A204.1 (cell line): ENCODE results near the gene TRAPPC3.

Experiments
- FAIRE-seq: peaks from 2 replicates; lab custom pipeline; 2012; peaks lifted over from hg19 to GRCh38; lab: Jason Lieb, UNC

TRAPPC3 gene

DNA sequence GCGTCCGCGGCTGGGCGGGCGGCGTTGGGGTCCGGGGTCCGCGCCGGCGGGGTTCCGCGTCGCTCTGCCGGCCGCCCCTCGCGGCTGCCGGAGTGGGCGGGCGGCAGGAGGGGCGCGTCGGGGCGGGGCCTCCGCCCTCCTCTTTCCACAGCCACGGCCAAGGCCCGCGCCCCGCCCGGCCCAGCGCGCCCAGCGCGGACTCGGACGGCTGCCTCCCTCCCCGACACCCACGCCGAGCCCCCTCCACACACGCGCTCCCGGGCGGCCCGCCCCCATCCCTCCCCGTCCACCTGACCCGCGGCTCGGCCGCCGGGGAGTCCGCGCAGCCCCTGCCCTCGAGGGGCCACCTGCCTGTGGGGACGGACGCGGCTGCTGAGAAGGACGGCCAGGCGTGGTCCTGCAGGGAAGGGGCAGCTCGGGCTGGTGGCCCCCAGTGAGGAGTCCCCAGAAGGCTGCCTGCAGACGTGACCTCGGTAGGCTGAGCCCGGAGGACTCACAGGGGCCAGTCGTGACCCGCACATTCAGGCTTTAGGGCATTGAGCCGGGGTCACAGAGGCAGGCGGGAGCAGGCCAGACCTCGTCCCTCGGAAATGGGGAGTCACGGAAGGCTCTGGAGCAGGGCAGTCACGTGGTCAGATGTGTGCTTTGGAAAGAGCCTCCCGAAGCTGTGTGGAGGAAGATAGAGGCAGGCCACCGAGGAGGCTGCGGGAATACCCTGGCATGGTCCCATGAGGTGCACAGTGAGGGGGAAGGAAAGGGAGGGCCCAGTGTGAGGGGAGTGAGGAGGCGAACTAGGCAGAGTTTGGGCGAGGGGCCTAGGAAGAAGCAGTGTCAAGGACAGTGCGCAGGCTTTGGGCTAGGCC lies 23.9 kb downstream of the TRAPPC3 start, which contains the start of gene COL8A2:
Gene COL8A2 (minus strand): TSS at position 94 of the 863 bp plus-strand sequence. CDS start 24,980 bp downstream, outside the sequence.
- no peak for FAIRE-seq

DNA sequence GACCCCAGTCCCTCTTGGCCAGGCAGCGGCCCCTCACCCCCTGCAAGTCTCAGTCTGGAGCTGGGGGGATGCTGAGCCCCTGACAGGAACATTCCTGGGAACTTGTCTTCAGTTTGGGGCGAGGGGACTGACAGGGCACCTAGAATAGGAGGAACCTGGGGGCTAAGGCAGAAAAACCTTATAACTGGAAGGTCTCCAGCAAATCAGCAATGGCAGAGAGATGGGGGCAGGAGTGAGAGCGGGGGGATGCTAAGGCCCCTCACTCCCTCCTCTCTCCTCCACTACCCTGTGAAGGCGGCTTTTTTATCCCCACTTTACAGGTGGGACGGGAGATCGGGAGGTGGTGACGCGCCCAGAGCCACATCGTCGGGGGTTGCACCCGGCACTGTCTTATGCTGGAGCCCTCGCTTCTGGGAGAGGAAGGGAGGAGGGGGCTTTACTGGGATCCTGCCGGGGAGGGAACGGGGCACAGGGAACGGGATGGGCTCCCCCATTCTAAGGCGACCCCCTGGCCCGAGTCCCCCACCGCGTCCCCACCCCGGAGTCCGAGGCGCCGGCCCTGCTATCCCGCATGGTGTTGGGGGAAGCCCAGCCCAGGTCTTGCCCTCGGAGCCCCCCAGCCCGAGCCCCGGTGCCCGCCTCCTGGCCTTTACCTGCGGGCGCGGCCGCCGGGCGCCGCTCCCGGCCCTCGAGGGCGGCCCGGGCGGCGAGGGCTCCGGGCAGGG lies 24.7 kb downstream of the TRAPPC3 start:
- FAIRE-seq, result no peak

DNA sequence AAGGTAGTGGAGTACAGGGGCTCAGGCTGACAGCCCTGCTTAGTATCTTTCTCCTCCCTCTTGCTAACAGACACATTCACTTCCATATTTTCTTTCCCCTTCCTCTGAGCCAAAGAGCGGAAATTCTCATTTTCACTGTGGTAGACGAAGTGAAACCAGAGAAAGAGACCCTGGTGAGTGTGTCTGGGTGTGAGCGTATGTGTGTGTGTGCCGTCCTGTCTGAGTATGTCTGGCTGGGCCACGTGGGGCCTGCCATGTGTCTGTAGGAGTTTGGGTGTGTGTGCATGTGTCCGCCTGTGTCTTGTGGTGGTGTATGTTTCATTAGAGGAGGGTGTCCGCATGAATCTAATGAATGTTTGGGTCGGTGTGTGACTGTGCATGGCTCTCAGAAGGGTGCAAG lies 25.9 kb downstream of the TRAPPC3 start:
- no peak for FAIRE-seq

DNA sequence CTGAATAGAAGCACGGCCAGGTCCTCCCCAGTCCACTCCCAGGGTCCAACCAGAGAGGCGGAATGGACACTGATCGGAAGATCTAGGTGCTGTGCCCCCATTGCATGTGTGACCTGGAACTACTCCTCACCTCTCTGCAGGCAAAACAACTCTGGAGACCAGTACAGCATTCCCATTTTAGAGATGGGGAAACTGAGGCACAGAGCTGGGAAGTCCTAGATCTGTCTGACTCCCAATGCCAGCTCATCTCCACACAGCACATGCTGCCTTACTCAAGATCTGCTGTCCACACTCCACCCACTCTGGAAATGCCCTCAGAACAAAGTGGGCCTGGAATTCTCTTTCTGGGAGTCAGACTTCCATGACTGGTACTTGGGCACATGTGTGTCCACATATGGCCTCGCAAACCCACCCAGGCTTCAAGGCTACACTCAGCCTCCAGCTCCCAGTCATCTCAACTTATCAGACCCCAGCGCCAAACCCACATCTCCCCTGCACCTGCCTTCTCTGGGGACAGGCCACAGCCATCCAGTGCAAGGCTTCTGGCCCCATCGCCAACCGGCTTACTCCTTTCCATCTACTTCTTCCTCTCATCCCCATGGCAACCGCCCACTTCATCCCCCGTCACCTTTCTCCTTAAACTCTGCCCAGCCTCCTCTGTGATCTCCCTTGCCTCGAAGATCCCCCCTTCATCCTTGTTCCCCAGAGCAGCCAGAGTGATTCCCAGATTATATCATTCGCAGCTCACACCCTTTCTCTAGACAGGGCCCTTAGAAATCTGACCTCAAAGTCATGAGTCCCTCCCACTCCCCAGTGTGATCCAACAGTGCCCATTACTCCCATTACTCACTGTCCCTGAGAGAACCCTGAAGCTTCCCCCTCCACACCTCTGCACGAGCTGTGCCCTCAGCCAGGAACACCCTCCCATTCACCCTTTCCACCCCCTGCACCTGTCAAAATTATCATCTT lies 26.9 kb downstream of the TRAPPC3 start:
- FAIRE-seq, result no peak

DNA sequence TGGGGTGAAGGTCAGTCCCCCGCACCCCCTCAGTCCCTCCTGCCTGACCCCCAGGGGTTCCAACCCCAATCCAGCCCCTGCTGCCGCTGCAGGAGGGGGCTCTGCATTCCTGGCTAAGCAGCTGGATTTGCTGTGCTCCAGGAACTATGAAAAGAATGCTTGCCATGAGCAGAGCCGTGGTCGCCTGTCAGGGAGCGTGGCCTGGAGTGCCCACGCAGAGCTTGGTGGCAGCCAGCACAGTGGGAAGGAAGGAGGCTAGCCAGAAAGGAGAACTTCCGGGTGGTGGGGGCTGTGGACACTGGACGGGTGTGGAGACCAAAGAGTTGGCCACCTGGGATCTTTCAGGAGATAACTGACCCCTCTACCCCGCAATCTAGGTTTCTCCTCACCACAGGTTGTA lies 29.8 kb downstream of the TRAPPC3 start:
- no peak for FAIRE-seq

DNA sequence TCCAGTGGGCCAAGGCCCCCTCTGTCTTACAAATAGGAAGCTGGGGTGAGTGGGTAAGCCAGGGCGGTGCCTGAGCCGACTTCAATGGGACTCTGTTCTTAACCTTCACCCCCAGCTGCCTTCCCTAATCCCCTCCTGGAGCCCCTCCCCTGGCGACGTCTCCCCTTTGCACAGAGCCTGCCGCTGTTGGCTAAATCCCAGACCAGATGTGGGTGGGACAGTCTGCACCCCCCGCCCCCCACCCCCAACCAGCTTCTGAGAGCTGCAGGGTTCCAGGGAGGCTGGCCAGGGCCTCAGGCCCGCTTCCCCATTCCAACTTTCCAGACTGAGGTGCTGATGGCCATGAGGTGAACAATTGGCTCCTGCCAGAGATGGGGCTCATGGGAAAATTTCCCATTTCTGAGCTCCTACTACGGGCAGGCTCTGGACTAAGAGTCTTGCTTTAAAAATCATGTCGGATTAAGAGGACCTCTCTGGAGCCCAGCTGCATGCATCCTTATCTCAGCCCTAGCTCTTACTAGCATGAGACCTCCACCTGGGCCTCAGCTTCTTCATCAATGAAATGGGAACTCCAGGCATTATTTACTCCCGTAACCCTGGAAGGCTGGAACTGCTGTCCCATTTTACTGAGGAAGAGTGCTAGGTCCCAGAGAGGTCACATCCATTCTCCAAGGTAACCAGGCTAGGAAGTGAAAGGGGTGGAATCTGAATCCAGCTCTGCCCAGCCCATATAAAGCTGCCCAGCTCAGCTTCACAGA lies 30.7 kb downstream of the TRAPPC3 start:
- FAIRE-seq, result no peak

DNA sequence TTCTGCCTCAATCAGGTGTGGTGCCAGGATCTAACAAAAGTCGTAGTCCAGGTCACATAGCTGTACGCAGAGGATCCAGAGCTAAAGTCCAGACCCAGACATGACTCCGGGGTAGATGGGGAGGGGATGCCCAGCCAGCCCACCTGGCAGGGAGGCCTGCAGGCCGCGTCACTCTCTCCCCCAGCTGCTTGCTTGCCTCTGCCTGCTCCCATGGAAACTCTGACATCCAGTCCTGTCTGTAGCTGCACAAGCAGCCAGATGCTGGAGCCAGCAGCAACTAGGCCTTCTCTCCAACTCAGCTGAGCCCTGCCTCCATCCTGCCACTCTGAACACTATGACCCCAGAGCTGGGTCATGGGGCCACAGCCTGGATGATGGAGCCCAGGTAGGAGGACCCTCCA lies 32.4 kb downstream of the TRAPPC3 start:
- FAIRE-seq, result no peak

DNA sequence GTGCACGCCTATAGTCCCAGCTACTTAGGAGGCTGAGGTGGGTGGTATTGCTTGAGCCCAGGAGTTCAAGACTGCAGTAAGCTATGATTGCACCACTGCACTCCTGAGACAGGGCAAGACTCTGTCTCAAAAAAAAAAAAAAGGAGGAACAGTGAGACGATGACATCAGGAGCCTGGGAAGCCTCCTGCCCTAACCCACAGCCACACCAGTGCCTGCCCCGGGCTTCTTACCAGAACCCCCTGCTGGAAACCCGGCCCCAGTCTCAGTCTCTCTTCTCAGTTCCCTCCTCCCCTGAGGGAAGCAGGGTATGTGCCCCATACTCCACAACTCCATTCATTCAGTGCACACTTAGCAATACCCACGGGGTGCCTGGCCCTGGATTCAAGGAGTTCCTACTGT lies 33.4 kb downstream of the TRAPPC3 start:
- no peak for FAIRE-seq

DNA sequence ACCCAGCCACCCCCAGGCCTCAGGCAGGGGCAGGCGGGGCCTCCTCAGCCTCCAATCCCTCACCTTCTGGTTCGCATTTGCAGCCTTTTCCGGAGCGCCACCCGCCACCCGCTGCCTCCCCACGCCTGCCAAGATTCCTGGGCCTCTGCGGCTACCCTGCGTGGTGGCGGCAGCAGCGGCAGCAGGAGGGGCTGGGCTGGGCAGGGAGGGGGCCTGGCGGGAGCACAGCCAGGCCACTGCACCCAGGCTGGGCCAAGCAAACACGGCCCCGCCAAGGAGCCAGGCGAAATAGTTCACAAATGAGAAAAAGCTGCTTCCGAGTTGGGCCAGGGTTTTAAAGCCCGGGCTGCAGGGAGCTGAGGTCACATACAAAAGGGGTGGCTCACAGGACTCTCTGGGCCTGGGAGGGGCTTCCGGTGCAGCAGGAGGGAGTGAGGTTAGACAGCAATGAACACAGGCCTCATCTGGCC lies 34.1 kb downstream of the TRAPPC3 start:
- no peak for FAIRE-seq

DNA sequence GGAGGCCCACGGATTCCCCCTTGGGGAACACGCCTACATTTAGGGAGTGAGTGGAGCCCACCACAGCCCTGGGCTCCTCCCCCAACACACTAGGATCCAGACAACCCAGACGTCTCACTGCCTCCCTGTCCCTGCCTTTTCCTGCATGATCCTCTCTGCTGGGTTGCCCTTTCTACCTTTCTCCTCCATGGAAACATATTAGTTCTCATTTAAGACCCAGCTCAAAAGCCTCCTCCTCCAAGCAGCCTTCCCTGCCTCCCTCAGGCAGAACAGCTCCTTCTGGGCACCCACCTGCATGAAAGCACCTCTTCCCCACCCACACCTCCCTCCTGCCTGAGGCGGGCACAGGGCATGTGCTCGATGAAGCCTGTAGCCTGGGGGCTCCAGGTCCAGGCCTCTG lies 34.9 kb downstream of the TRAPPC3 start:
- FAIRE-seq, result no peak

DNA sequence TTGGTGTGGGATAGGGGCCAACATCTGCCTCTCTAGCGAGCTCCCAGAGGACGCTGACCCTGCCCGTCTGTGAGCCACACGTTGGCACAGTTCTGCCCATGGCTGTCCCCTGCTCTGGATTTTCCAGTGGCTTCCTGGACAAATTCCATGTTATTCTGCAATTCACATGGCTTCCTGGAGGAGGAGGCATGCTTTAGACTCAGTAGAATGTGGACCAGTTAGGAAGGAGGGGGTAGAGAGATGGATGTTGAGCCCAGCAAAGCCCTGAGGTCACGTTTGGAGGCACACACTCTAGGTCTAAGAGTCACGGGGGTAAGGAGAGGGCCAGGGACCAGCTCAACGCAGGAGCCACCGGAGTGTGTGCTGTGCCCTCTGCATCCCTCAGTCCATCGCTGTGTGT lies 36.5 kb downstream of the TRAPPC3 start:
- FAIRE-seq, result no peak

DNA sequence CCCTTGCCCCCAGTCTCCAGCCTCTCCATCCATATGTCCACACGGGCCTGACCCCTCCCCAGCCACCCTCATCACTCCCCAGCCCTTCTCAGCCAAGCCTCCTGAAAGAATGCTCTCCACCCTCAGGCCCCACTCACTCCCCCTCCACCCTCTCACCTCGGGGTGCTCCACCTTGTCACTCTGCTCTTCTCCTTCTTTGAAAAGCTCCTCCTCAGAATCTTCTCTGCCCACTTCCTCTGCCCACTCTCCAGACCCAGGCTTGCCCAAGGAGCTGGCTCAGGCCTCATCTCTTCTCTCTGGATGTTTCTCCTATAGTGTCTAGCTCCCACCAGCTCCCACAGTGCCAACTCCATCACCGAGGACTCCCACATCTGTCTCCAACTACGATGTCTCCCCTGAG lies 38.1 kb downstream of the TRAPPC3 start:
- no peak for FAIRE-seq

DNA sequence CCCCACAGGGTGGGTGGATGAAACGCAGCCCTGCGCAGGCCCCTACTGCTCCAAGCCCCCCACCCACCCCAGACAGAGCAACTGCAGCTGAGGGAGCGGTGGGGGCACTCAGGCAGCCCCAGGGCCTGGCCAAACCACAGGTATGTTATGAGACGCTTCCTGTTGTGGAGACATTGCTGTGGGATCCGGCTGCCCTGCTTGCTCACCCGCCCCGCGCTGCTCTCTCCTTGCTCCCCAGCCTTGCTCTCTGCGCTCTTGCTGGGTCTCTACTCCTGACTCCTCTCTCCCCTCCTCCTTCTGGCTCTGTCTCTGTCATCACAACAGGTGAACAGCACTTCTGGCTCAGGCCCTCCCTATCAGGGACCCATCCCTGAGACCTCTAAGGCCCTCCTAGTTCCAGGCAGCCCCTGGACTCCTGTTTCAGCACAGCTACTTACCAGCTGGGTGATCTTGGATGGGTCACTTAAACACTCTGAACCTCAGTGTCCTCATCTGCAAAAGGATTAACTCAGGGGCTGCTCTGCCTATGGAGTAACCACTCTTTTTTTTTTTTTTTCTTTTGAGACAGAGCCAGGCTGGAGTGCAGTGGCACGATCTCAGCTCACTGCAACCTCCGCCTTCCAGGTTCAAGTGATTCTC lies 40.1 kb downstream of the TRAPPC3 start:
- FAIRE-seq, result no peak

DNA sequence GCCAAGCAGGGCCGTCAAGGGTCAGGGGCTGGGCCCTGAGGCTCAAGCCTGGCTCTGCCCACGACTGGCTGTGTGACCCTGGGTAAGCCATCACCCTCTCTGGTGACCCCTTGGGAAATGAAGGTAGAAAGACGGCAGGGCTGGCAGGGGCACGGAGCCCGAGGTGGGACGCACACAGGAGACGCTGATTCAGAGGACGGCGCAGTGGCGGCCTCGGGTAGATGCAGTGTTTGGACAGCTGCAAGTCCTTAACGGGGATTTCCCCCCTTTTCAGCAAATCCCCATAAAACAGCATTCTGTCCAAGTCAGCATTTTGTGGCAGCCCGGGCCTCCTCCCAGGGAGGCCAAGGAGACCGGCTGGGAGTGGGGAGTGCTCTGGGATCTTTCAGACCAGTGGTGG lies 41.0 kb downstream of the TRAPPC3 start:
- FAIRE-seq, result no peak

DNA sequence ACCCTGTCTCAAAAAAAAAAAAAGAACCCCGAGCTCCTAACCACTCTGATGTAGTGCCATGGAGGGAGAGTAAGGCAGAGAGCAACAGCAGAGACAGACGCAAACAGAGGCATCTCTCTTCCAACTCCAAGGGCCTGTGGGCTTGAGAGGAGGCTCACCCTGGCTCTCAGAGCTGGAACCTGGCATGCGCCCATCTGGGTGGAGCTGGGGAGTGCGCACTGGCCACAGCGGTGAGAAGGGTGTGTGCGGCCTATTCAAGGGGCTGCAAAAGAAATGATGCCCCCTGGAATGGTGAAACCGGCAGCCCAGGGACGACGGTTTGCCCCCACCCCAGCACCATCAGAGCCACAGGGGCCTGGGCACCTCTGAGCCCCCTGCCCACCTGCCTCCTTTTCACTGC lies 41.9 kb downstream of the TRAPPC3 start:
- FAIRE-seq, result no peak

DNA sequence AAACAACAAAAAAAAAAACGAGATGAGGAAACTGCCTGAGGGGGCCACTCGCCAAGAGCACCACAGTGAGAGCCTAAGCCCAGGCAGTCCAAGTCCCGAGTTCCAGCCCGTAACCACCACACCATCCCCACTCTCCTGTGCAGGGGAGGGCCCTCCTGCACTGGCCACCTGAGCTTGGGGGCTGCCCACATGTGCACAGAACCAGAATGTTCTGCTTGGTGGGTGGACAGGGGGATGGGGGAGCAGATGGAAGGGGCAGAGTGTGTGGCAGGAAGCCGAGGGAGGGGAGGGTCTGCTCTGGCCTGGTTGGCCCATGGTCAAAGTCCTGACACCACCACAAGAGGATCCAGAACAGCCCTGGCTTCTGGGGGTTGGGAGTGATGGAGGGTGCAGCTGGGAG lies 43.0 kb downstream of the TRAPPC3 start:
- FAIRE-seq, result no peak

DNA sequence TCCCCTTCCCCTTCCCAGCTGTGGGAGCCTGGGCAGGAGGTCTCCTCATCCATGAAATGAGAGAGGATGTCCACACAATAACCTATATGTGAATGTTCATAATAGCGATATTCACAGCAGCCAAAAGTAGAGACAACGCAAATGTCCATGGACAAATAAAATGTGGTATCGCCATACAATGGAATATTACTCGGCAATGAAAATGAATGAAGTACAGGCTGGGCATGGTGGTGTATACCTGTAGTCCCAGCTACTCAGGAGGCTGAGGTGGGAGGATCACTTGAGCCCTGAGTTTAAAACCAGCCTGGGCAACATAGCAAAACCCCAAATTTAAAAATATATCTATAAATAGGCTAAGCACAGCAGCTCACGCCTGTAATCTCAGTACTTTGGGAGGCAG lies 47.7 kb downstream of the TRAPPC3 start:
- FAIRE-seq, result no peak

DNA sequence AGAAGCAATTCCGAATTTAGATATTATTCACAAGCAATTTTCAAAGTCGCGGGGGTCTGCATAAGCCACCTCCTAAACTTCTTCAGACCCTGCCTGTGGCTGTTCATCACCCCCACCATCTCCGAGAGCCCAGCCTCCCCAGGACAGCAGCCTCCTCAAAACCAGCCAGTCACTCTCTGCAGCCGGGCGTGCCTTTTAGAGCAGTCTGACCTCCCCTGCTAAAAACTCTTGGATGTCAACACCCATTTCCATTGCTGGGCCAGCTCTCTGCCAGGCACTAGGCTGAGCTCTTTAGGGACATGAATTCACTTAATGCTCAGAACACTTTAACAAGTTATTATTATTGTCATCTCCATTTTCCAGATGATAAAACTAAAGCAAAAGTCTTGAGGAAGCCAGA lies 48.9 kb downstream of the TRAPPC3 start:
- FAIRE-seq, result no peak

DNA sequence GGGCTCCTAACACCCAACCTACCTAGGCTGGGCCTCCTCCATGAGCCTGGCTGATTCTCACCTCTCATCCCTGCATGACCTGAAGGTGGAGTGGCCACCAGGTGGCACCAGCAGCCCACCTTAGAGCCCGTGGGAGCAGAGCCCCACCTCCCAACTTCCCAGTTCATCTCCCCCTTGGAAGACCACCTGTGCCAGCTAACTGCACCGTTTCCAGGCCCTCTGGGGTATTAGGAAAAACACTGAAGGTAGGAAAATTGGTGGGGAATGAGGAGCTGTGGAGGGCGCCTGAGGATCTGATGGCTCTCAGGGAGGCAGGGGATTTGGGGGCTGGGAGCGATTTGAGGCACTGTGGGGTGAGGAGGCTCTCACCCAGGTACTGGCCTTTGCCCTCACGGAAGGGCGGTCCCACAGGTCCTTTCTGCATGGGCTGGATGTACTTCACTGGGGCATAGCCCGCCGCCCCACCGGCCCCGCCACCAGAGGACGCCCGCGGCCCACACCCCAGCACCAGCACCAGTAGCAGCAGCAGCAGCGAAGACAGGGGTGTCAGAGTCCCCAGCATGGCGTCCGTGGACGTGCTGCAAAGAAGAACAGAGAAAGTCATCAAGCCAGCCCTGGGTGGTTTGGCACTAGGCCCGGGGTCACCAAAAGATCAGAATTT lies 49.5 kb downstream of the TRAPPC3 start:
- no peak for FAIRE-seq

DNA sequence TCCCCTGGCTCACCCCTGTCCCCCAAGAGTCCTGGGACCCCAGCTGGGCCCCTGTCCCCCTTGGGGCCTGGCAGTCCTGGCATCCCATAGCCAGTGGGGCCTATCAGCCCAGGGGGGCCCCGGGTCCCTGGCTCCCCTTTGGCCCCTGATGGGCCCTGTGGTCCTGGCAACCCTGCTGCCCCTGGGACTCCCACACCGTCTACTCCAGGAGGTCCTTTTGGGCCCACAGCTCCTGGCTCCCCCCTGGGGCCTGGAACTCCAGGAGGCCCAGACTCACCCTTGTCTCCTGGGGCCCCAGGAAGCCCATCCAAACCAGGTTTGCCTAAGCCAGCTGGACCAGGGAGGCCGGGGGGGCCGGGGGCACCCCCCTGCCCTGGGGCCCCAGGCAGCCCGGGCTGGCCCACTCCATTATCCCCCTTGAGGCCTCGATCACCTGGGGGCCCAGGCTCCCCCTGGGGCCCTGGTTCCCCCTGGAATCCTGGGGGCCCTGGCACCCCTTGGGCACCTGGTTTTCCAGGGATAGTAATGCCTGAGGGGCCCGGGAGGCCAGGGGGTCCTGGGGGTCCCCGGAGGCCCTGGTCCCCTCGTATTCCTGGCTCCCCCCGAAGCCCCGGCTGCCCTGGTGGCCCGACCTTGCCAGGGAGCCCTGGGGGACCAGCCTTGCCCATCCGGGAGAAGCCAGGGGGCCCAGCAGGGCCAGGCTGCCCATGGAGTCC lies 50.5 kb downstream of the TRAPPC3 start:
- no peak for FAIRE-seq
